ENCODE data around the gene ARIH2. TPM values are rescaled to one million over a fixed set of nuclear protein-coding genes. Genes with fewer than 3 reads are reported as not detected.

ARIH2 gene
- total RNA-seq, 2 donors from 2014 or later, result 116 to 127 TPM

- Mint-ChIP-seq H3K36me3 (peaks cover 52 to 60% of the 10 kb centered on the region in 2 donors), H3K27ac (peak within 1 kb of the TSS; percentile 92 to 99), H3K9me3 (no peaks in the 10 kb centered on the region)
- DNase-seq (ENCODE audit: low spot score in 2 of 2) (peak; percentile 94 to 96), ATAC-seq (peak; percentile 88 to 94)
These were observed 110.3 kb downstream of the ARIH2 start, which contains the start of gene IMPDH2 for GRCh38 chr3:49028673-49029562. TSS of gene IMPDH2 (minus strand) at chr3:49029398. CDS start at chr3:49029350, 48 bp downstream.

GRCh38 chr3:49029563-49029884 is 110.9 kb downstream of the ARIH2 start:
- ATAC-seq (no peak), DNase-seq (ENCODE audit: low spot score in 2 of 2) (no peak)
- H3K27ac Mint-ChIP-seq, result peak overlapping the region; percentile 92 to 99
- H3K36me3 Mint-ChIP-seq, result peaks cover 46 to 54% of the 10 kb centered on the region in 2 donors
- no peaks in the 10 kb centered on the region for H3K9me3 Mint-ChIP-seq

DNA sequence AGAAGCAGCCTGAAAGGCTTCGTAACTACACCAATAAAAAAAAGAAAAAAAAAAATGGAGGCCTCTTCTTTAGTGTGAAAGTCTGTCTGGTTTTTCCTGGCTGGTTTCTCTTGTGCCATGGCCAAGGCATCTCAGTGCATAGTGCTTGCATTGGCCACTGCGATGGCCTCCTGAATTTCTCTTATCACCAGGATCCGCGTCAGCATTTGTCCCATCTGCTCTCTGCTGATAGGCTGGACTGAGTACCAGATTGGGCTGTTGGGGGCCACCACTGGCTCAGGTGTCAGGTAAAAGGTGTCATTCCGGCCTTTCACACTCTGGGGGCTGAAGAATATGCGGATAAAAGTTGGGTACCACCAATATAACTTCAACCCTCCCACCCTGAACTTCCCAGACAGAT is 111.7 kb downstream of the ARIH2 start:
- Mint-ChIP-seq H3K36me3 (peaks cover 41 to 47% of the 10 kb centered on the region in 2 donors), H3K27ac (peak overlapping the region; percentile 44 to 60), H3K9me3 (no peaks in the 10 kb centered on the region)
- DNase-seq (ENCODE audit: low spot score in 2 of 2), result no peak
- no peak for ATAC-seq

- no peaks in the 10 kb centered on the region for H3K9me3 Mint-ChIP-seq
- peaks cover 16 to 23% of the 10 kb centered on the region in 2 donors for H3K36me3 Mint-ChIP-seq
- no peak overlapping the region for H3K27ac Mint-ChIP-seq
- ATAC-seq, result no peak
- DNase-seq (ENCODE audit: low spot score in 2 of 2), result no peak
These were observed 114.1 kb downstream of the ARIH2 start for GRCh38 chr3:49032646-49033304.

DNA sequence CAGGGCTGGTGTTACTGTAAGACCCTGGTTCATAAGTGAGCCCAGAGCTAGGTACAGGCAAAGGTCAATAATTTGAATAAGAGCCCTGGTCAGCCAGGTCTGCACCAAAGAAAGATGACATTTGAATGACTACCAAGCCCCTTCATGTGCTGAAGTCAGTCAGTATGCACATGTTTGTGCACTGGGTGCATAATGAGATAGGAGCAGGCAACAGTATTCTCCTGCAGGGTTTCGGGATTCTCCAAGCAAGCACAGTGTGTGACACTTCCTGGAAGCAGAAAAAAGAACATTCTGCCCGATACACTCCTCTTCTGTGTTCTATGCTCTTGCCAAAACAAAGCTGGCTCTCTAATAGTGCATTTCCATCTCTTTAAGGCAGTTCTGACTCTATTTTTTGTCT is 116.0 kb downstream of the ARIH2 start:
- Mint-ChIP-seq H3K9me3 (no peaks in the 10 kb centered on the region), H3K27ac (peak overlapping the region in 1 of 2 donors; percentile 66), H3K36me3 (peaks cover 0 to 6% of the 10 kb centered on the region in 2 donors)
- DNase-seq (ENCODE audit: low spot score in 2 of 2) (no peak), ATAC-seq (no peak)

GRCh38 chr3:49035281-49035680 is 116.6 kb downstream of the ARIH2 start:
- Mint-ChIP-seq H3K27ac (peak overlapping the region; percentile 38 to 66), H3K36me3 (peaks cover 0 to 6% of the 10 kb centered on the region in 2 donors), H3K9me3 (no peaks in the 10 kb centered on the region)
- DNase-seq (ENCODE audit: low spot score in 2 of 2) (no peak), ATAC-seq (no peak)

Other genes with a start within 250 kb of the ARIH2 start
- gene NCKIPSD, start 232.9 kb upstream of the ARIH2 start, total RNA-seq, result 10 to 100 TPM; 45.7 to 77.2 TPM
- gene IP6K2, start 201.6 kb upstream of the ARIH2 start, total RNA-seq, result 10 to 100 TPM; 53.8 to 73.5 TPM
- gene PRKAR2A, start 71.0 kb upstream of the ARIH2 start, total RNA-seq, result 10 to 100 TPM; 13.9 to 25.6 TPM
- gene SLC25A20, start 20.0 kb upstream of the ARIH2 start, total RNA-seq, result 10 to 100 TPM; 18.3 to 20.5 TPM
- 10 to 100 TPM; 24.3 to 33.3 TPM for gene P4HTM, start 71.4 kb downstream of the ARIH2 start, total RNA-seq
- gene WDR6, start 88.5 kb downstream of the ARIH2 start, total RNA-seq, result 100 to 1,000 TPM; 140 to 173 TPM
- 10 to 100 TPM; 22.9 to 27.1 TPM for gene DALRD3, start 99.7 kb downstream of the ARIH2 start, total RNA-seq
- gene NDUFAF3, start 103.3 kb downstream of the ARIH2 start, total RNA-seq, result 10 to 100 TPM; 60.3 to 80.8 TPM
- 100 to 1,000 TPM; 538 to 637 TPM for gene IMPDH2, start 110.6 kb downstream of the ARIH2 start, total RNA-seq
- 100 to 1,000 TPM; 126 to 150 TPM for gene QRICH1, start 175.2 kb downstream of the ARIH2 start, total RNA-seq
- 100 to 1,000 TPM; 268 to 378 TPM for gene QARS1, start 185.9 kb downstream of the ARIH2 start, total RNA-seq
- 10 to 100 TPM; 40.8 to 46.7 TPM for gene USP19, start 202.0 kb downstream of the ARIH2 start, total RNA-seq
- gene LAMB2, start 214.2 kb downstream of the ARIH2 start, total RNA-seq, result 1 to 10 TPM in 1 of 2 donors, not detected in 1; 1.4 TPM
- 10 to 100 TPM; 10.2 to 20.3 TPM for gene CCDC71, start 247.5 kb downstream of the ARIH2 start, total RNA-seq

Measured in activated naive CD4-positive, alpha-beta T cell treated with anti-CD3 and anti-CD28 coated beads, Interleukin-2, amount 50 U/mL, for 72 hours (primary cell).